ENCODE results near the gene GALK2. TPM values are rescaled to one million over a fixed set of nuclear protein-coding genes. Genes with fewer than 3 reads are reported as not detected.

Gene GALK2
- total RNA-seq, 1 donor from 2014 or later, result 47.6 TPM

DNA sequence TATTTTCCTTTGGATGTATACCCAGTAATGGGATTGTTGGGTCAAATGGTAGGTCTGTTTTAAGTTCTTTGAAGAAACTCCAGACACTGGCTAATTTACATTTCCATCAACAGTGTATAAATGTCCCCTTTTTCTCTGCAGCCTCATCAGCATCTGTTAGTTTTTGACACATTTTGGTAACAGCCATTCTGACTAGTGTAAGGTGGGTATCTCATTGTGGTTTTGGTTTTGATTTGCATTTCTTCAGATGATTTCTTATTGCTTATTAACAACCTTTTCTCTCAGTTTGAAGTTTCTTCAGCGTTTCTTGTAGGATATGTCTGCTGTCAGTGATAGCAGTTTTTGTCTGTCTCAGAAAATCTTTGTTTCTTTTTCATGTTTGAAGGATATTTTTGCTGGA is 15.4 kb downstream of the GALK2 start:
- intact Hi-C loops (cut with DNase I), result no loop called here

DNA sequence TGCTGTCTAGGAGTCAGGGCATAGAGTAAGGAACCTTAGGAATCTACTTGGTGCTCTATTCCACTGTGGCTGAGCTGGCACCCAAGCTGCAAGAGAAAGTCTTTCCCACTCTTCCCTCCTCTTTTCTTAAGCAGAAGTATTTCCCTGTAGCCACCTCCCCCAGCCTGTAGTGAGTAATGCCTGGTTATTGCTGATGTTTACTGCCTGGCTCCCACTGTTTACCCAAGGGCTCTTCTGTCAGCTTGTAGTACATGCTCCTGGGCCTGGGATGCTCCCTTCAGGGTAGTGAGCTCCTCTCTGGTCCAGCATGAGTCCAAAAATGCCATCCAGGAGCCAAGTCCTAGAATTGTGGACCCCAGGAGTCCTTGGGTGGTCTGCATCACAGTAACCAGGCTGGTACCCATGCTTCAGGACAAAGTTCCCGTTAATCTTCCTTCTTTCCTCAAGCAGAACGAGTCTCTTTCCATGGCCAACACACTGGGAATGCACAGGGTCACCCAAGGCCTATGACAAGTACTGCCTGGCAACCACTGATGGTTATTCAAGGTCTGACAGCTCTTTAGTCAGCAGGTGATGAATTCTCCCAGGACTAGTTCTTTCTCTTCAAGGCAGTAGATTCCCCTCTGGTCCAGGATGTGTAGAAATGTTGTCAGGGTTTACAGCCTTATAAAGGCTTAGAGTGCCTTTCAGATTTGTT is 17.6 kb downstream of the GALK2 start:
- DNase-seq (ENCODE audit: extremely low spot score in 2 of 2), result no peak
- H3K4me1 ChIP-seq, result peaks cover 9% of the 10 kb centered on the region
- no peaks in the 10 kb centered on the region for H3K27me3 ChIP-seq
- H3K36me3 ChIP-seq, result no peaks in the 10 kb centered on the region
- TF ChIP-seq POLR2A (IDR thresholded peaks at IDR 0.05) (no peak), POLR2AphosphoS5 (IDR thresholded peaks at IDR 0.05; ENCODE audit: insufficient read depth in 1 of 2, low read depth in 1 of 2) (no peak)
- TF ChIP-seq, protein P1, sequence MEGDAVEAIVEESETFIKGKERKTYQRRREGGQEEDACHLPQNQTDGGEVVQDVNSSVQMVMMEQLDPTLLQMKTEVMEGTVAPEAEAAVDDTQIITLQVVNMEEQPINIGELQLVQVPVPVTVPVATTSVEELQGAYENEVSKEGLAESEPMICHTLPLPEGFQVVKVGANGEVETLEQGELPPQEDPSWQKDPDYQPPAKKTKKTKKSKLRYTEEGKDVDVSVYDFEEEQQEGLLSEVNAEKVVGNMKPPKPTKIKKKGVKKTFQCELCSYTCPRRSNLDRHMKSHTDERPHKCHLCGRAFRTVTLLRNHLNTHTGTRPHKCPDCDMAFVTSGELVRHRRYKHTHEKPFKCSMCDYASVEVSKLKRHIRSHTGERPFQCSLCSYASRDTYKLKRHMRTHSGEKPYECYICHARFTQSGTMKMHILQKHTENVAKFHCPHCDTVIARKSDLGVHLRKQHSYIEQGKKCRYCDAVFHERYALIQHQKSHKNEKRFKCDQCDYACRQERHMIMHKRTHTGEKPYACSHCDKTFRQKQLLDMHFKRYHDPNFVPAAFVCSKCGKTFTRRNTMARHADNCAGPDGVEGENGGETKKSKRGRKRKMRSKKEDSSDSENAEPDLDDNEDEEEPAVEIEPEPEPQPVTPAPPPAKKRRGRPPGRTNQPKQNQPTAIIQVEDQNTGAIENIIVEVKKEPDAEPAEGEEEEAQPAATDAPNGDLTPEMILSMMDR (IDR thresholded peaks at IDR 0.05), result no peak
- no peaks in the 10 kb centered on the region for H3K9me3 ChIP-seq
- H3K27ac ChIP-seq, result no peak overlapping the region
- no peak overlapping the region for H3K4me3 ChIP-seq
- intact Hi-C loops (cut with DNase I), result no loop called here

More for the DNA sequence above, 15.4 kb downstream of the GALK2 start:
- H3K4me3 ChIP-seq, result no peak overlapping the region
- no peaks in the 10 kb centered on the region for H3K9me3 ChIP-seq
- no peak overlapping the region for H3K27ac ChIP-seq
- H3K36me3 ChIP-seq, result no peaks in the 10 kb centered on the region
- no peak for TF ChIP-seq POLR2AphosphoS5 (IDR thresholded peaks at IDR 0.05; ENCODE audit: insufficient read depth in 1 of 2, low read depth in 1 of 2)
- no peak for TF ChIP-seq POLR2A (IDR thresholded peaks at IDR 0.05)
- TF ChIP-seq, protein P1 (IDR thresholded peaks at IDR 0.05), result no peak
- H3K4me1 ChIP-seq, result peaks cover 9% of the 10 kb centered on the region
- no peaks in the 10 kb centered on the region for H3K27me3 ChIP-seq
- DNase-seq (ENCODE audit: extremely low spot score in 2 of 2), result no peak

DNA sequence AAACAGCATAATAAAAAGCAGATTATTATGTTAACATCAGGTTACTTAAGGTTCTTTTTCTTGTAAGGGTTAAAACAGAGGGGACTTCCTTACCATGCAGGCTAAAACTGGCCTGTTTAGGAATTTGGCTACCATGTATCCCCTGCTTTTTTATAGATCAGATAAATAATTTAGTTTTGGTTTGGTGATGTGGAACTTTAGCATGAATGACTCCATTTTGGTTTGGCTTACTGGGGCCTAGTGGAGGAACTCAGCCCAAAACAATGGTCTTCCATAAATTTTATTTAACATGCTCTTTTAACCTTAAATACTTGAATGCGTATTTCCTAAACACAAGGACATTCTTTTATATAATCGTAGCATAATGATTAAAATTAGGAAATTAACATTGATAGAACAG is 18.9 kb downstream of the GALK2 start:
- H3K9me3 ChIP-seq, result no peaks in the 10 kb centered on the region
- H3K27me3 ChIP-seq, result no peaks in the 10 kb centered on the region
- H3K27ac ChIP-seq, result no peak overlapping the region
- intact Hi-C loops (cut with DNase I), result no loop called here
- H3K4me3 ChIP-seq, result no peak overlapping the region
- H3K4me1 ChIP-seq, result peaks cover 9% of the 10 kb centered on the region
- H3K36me3 ChIP-seq, result no peaks in the 10 kb centered on the region
- no peak for DNase-seq (ENCODE audit: extremely low spot score in 2 of 2)
- TF ChIP-seq POLR2AphosphoS5 (IDR thresholded peaks at IDR 0.05; ENCODE audit: insufficient read depth in 1 of 2, low read depth in 1 of 2) (no peak), POLR2A (IDR thresholded peaks at IDR 0.05) (no peak)
- TF ChIP-seq, protein P1 (IDR thresholded peaks at IDR 0.05), result no peak

DNA sequence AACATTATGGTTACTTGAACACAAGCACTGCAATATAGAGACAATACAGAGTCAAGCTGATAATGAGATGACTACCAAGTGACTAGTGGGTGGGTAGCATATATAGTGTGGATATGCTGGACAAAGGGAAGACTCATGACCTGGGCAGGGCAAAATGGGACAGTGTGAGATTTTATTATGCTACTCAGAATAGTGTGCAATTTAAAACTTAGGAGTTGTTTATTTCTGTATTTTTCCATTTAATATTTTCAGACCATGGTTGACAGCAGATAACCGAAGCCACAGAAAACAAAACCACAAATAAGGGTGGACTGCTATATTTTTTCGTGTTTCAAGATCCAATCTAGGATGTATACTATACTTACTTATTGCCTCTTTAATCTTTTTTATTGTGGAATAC is 19.6 kb downstream of the GALK2 start:
- TF ChIP-seq, protein P1 (IDR thresholded peaks at IDR 0.05), result no peak
- TF ChIP-seq POLR2A (IDR thresholded peaks at IDR 0.05) (no peak), POLR2AphosphoS5 (IDR thresholded peaks at IDR 0.05; ENCODE audit: insufficient read depth in 1 of 2, low read depth in 1 of 2) (no peak)
- intact Hi-C loops (cut with DNase I), result no loop called here

DNA sequence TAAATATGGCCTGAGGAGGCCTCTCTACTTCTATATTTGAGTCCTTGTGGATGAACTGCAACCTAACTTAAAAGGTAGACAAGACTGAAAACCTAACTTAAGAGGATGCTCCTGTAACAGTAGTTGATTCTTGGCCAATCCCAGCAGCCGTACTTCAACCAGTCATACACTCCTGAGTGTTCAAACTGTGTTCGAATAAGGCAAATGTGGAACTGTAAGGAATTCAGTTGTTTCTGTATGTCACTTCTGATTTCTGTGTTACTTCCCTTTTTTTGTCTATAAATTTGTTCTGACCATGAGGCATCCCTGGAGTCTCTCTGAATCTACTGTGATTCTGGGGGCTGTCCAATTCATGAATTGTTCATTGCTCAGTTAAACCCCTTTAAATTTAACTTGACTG is 20.5 kb downstream of the GALK2 start:
- TF ChIP-seq POLR2AphosphoS5 (IDR thresholded peaks at IDR 0.05; ENCODE audit: insufficient read depth in 1 of 2, low read depth in 1 of 2) (no peak), POLR2A (IDR thresholded peaks at IDR 0.05) (no peak)
- TF ChIP-seq, protein P1 (IDR thresholded peaks at IDR 0.05), result no peak
- Histone ChIP-seq H3K9me3 (no peaks in the 10 kb centered on the region), H3K27me3 (no peaks in the 10 kb centered on the region), H3K4me1 (peaks cover 9% of the 10 kb centered on the region), H3K36me3 (no peaks in the 10 kb centered on the region), H3K4me3 (no peak overlapping the region), H3K27ac (no peak overlapping the region)
- intact Hi-C loops (cut with DNase I), result no loop called here
- no peak for DNase-seq (ENCODE audit: extremely low spot score in 2 of 2)

More for the DNA sequence above, 19.6 kb downstream of the GALK2 start:
- H3K4me1 ChIP-seq, result peaks cover 9% of the 10 kb centered on the region
- DNase-seq (ENCODE audit: extremely low spot score in 2 of 2), result no peak
- H3K27ac ChIP-seq, result no peak overlapping the region
- no peak overlapping the region for H3K4me3 ChIP-seq
- no peaks in the 10 kb centered on the region for H3K27me3 ChIP-seq
- no peaks in the 10 kb centered on the region for H3K9me3 ChIP-seq
- H3K36me3 ChIP-seq, result no peaks in the 10 kb centered on the region
